Neuronal stem cell (in vitro differentiated cells): ENCODE measurements around the gene TTF2.

ENCODE experiments used
- DNase-seq: peaks from one replicate; pipeline ENCODE4 v3.0.0-alpha.2; 2013; ENCODE audit warnings: low spot score
- H2AFZ ChIP-seq: one replicate; pipeline ENCODE4 v1.6.1; 2013; ENCODE audit warnings: mild to moderate bottlenecking, low read length, inconsistent platforms
- H2AK5ac ChIP-seq: 2 replicates; pipeline ENCODE4 v1.6.1; 2013; ENCODE audit warnings: low read depth, mild to moderate bottlenecking, inconsistent platforms, low read length, moderate library complexity, mixed read lengths
- H2BK120ac ChIP-seq: 2 replicates; pipeline ENCODE4 v1.6.1; 2013; ENCODE audit warnings: low read depth, mild to moderate bottlenecking, inconsistent platforms, low read length, moderate library complexity, mixed read lengths
- H2BK12ac ChIP-seq: one replicate; pipeline ENCODE4 v1.6.1; 2013; ENCODE audit warnings: low read length, inconsistent platforms
- H2BK15ac ChIP-seq: 2 replicates; pipeline ENCODE4 v1.6.1; 2013; ENCODE audit warnings: mild to moderate bottlenecking, low read length, inconsistent platforms, mixed read lengths
- H2BK5ac ChIP-seq: one replicate; pipeline ENCODE4 v1.6.1; 2013; ENCODE audit warnings: inconsistent platforms, mild to moderate bottlenecking, low read length, moderate library complexity
- H3K14ac ChIP-seq: one replicate; pipeline ENCODE4 v1.6.1; 2013; ENCODE audit warnings: low read length, inconsistent platforms
- H3K18ac ChIP-seq: 2 replicates; pipeline ENCODE4 v1.6.1; 2013; ENCODE audit warnings: low read length, inconsistent platforms
- H3K23ac ChIP-seq: 2 replicates; pipeline ENCODE4 v1.6.1; 2013; ENCODE audit warnings: low read depth, mild to moderate bottlenecking, mixed read lengths, low read length, inconsistent platforms; ENCODE audit not compliant: poor library complexity
- H3K27ac ChIP-seq: replicated peaks from 3 replicates; pipeline ENCODE4 v1.5.1; 2013; ENCODE audit warnings: low read length, inconsistent platforms
- H3K27me3 ChIP-seq, 3 experiments: 2 replicates each; pipeline ENCODE4 v1.6.1; 2013; ENCODE audit warnings: low read length in 3 of 3, mild to moderate bottlenecking in 2 of 3, inconsistent platforms in 1 of 3, low read depth in 1 of 3, mixed read lengths in 1 of 3, moderate library complexity in 1 of 3; ENCODE audit not compliant: control insufficient read depth in 3 of 3, insufficient read depth in 3 of 3
- H3K36me3 ChIP-seq, 2 donors: replicated peaks in 1 of 2; 2 replicates each; pipeline ENCODE4 v1.6.1; 2013; ENCODE audit warnings: low read length in 2 of 2; ENCODE audit not compliant: control insufficient read depth in 2 of 2, insufficient read depth in 2 of 2
- H3K4ac ChIP-seq: 2 replicates; pipeline ENCODE4 v1.6.1; 2013; ENCODE audit warnings: inconsistent platforms, mild to moderate bottlenecking, low read length, moderate library complexity
- H3K4me1 ChIP-seq, 2 donors: 1 replicate in 1 of 2; 2 replicates in 1 of 2; pipeline ENCODE4 v1.6.1; 2013; ENCODE audit warnings: low read length in 2 of 2, low read depth in 1 of 2; ENCODE audit not compliant: control insufficient read depth in 2 of 2, insufficient read depth in 1 of 2
- H3K4me2 ChIP-seq: one replicate; pipeline ENCODE4 v1.6.1; 2013; ENCODE audit warnings: mild to moderate bottlenecking, low read length, inconsistent platforms; ENCODE audit not compliant: insufficient read depth, poor library complexity, severe bottlenecking
- H3K4me3 ChIP-seq, 2 donors: 2 replicates each; pipeline ENCODE4 v1.5.1; 2013; ENCODE audit warnings: low read length in 2 of 2, mild to moderate bottlenecking in 2 of 2, inconsistent platforms in 1 of 2, moderate library complexity in 1 of 2
- H3K79me1 ChIP-seq: one replicate; pipeline ENCODE4 v1.6.1; 2013; ENCODE audit warnings: low read depth, mild to moderate bottlenecking, inconsistent platforms, low read length, moderate library complexity
- H3K9ac ChIP-seq: one replicate; pipeline ENCODE4 v1.6.1; 2013; ENCODE audit warnings: mild to moderate bottlenecking, low read depth, low read length, inconsistent platforms; ENCODE audit not compliant: poor library complexity
- H3K9me3 ChIP-seq, 2 donors: replicated peaks in 1 of 2; 2 replicates each; pipeline versions ENCODE3 to v1.6.1; 2013; ENCODE audit warnings: low read length in 2 of 2, mild to moderate bottlenecking in 2 of 2, inconsistent platforms in 1 of 2, low read depth in 1 of 2, mixed read lengths in 1 of 2, moderate library complexity in 1 of 2; ENCODE audit not compliant: control insufficient read depth in 2 of 2, insufficient read depth in 1 of 2
- H4K8ac ChIP-seq: one replicate; pipeline ENCODE4 v1.6.1; 2013; ENCODE audit warnings: low read depth, mild to moderate bottlenecking, inconsistent platforms, low read length, moderate library complexity
- H4K91ac ChIP-seq: one replicate; pipeline ENCODE4 v1.6.1; 2013; ENCODE audit warnings: low read length, low read depth, mild to moderate bottlenecking, inconsistent platforms; ENCODE audit not compliant: poor library complexity
- WGBS, 2 donors: extraction: QIAGEN DNeasy Blood & Tissue Kit; methylation state at CpG; one replicate each; pipeline ENCODE4 v1.1.7; 2013; ENCODE audit warnings: missing lambda C conversion rate in 2 of 2, mixed read lengths in 1 of 2; ENCODE audit not compliant: insufficient read length in 2 of 2, insufficient replicate concordance in 1 of 2; ENCODE audit errors: extremely low coverage in 2 of 2; 5-methylcytosine and 5-hydroxymethylcytosine counted together

The TTF2 gene

DNA sequence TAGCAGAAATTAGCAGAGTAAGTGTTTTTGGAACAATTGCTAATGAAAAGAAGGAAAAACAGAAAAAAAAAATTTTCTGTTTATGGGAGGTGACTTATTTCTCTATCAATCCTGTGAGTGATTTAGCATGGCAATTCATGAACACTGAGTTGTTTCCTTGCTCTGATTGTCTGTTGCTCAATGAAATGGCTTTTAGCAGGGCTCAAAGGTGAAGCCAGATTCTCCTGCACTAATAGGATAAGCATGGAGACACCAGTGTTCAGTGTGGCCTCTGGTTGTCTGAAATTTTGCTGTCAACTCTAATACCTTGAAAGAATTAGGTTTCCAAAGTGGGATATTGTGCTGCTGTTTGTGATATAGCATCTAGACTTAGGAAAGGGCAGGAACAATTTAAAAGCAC lies 45.6 kb downstream of the TTF2 start:
- no peaks in the 10 kb centered on the region for H3K9me3 ChIP-seq
- no peaks in the 10 kb centered on the region for H3K4me1 ChIP-seq
- no peak overlapping the region for H2AFZ ChIP-seq
- no peak overlapping the region for H2BK15ac ChIP-seq
- no peak overlapping the region for H4K91ac ChIP-seq
- H3K79me1 ChIP-seq = no peaks in the 10 kb centered on the region
- H2AK5ac ChIP-seq = no peak overlapping the region
- peaks cover 20 to 92% of the 10 kb centered on the region in 2 donors for H3K36me3 ChIP-seq
- H3K27ac ChIP-seq = no peak overlapping the region
- H3K4me3 ChIP-seq = no peak overlapping the region
- no peak overlapping the region for H2BK120ac ChIP-seq
- no peak overlapping the region for H3K23ac ChIP-seq
- H3K9ac ChIP-seq = no peak overlapping the region
- DNase-seq = no peak
- no peak overlapping the region for H2BK5ac ChIP-seq
- no peak overlapping the region for H4K8ac ChIP-seq
- H3K4ac ChIP-seq = no peak overlapping the region
- no peaks in the 10 kb centered on the region for H3K27me3 ChIP-seq
- no peak overlapping the region for H3K4me2 ChIP-seq
- no peak overlapping the region for H3K14ac ChIP-seq
- no peak overlapping the region for H3K18ac ChIP-seq
- no peak overlapping the region for H2BK12ac ChIP-seq

DNA sequence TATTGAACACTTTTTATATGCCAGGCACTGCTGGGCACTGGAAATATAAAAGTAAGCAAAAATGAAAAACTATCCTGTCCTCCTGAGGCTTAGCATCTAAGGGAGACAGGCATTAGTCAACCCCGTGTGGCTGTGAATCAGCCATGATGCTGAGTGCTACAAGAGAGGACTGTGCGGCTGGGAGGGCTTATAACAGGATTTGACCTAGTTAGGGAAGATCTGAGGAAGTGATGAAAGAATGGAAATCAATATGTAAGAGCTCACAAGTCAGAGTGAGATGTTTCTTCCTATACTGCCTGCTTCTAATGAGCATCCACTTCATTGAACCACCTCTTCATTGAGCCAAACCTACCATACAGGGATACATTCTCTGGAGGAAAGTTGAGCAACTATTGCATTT lies 46.4 kb downstream of the TTF2 start:
- H2AFZ ChIP-seq = no peak overlapping the region

DNA sequence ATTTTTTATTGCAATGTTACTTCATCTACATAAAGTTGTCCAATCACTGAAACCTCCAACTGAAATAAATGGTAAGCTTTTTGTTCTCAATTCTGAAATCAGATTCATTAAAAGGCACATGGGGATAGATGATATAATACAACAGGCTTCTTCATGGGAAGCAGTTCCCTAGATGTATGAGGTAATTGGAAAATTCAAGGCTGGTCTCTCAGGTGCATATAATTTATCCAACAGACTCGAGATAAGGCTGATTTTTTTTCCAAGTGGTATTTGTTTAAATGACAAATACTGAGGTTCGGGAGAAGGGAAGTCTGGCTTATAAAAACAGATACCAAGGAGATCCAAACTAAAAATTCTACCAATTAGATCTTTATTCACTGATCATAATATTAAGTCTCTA lies 47.2 kb downstream of the TTF2 start:
- Histone ChIP-seq H3K27ac (no peak overlapping the region), H2AFZ (no peak overlapping the region), H4K91ac (no peak overlapping the region), H3K36me3 (peaks cover 19 to 91% of the 10 kb centered on the region in 2 donors), H3K4me2 (no peak overlapping the region), H2BK5ac (no peak overlapping the region), H3K79me1 (no peaks in the 10 kb centered on the region), H3K18ac (no peak overlapping the region), H3K14ac (no peak overlapping the region), H2BK12ac (no peak overlapping the region), H3K9me3 (no peaks in the 10 kb centered on the region), H2AK5ac (no peak overlapping the region), H3K4me3 (no peak overlapping the region), H4K8ac (no peak overlapping the region), H2BK120ac (no peak overlapping the region), H2BK15ac (no peak overlapping the region), H3K4me1 (peaks cover 0 to 2% of the 10 kb centered on the region in 2 donors), H3K4ac (no peak overlapping the region), H3K27me3 (no peaks in the 10 kb centered on the region), H3K9ac (no peak overlapping the region), H3K23ac (no peak overlapping the region)
- WGBS, 2 donors = no CpG with 5 or more reads among the region's 2 CpGs
- no peak for DNase-seq

More for the DNA sequence above, 46.4 kb downstream of the TTF2 start:
- WGBS, 2 donors = no CpG with 5 or more reads among the region's 2 CpGs
- Histone ChIP-seq H2BK120ac (no peak overlapping the region), H3K79me1 (no peaks in the 10 kb centered on the region), H3K27ac (no peak overlapping the region), H3K18ac (no peak overlapping the region), H3K23ac (no peak overlapping the region), H3K4me1 (no peaks in the 10 kb centered on the region), H3K4ac (no peak overlapping the region), H4K91ac (no peak overlapping the region), H3K9me3 (no peaks in the 10 kb centered on the region), H4K8ac (no peak overlapping the region), H3K9ac (no peak overlapping the region), H2AK5ac (no peak overlapping the region), H3K27me3 (no peaks in the 10 kb centered on the region), H3K14ac (no peak overlapping the region), H2BK12ac (no peak overlapping the region), H3K4me2 (no peak overlapping the region), H2BK5ac (no peak overlapping the region), H3K4me3 (no peak overlapping the region), H3K36me3 (peaks cover 18 to 93% of the 10 kb centered on the region in 2 donors), H2BK15ac (no peak overlapping the region)
- DNase-seq = no peak

DNA sequence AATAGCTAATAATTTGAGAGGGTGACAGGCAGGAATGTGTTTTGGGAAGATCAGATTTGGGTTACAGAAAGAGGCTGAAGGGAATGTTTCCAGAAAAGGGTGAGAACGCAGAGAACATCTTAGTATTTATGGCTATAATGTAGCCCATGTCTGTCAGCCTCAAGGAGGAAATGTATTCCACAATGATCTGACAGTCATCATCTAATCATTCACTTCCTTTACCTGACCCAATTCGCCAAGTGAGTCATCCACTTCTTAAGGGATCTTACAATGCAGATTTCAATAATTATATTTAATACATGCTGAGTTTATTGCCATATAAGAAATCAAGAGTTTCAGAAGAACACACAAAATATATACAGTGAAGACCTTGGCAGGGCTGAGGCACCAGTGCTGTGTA lies 50.6 kb downstream of the TTF2 start:
- no peak overlapping the region for H3K14ac ChIP-seq
- H2AFZ ChIP-seq = no peak overlapping the region
- no peak overlapping the region for H3K4me3 ChIP-seq
- DNase-seq = no peak
- H4K8ac ChIP-seq = no peak overlapping the region
- no peak overlapping the region for H3K9ac ChIP-seq
- no peaks in the 10 kb centered on the region for H3K27me3 ChIP-seq
- no peak overlapping the region for H4K91ac ChIP-seq
- no peaks in the 10 kb centered on the region for H3K9me3 ChIP-seq
- no peak overlapping the region for H3K23ac ChIP-seq
- no CpG with 5 or more reads among the region's 2 CpGs for WGBS, 2 donors
- H3K36me3 ChIP-seq = peaks cover 29 to 93% of the 10 kb centered on the region in 2 donors
- no peak overlapping the region for H3K4ac ChIP-seq
- no peak overlapping the region for H2BK12ac ChIP-seq
- H3K4me2 ChIP-seq = no peak overlapping the region
- H2AK5ac ChIP-seq = no peak overlapping the region
- H2BK5ac ChIP-seq = no peak overlapping the region
- H3K27ac ChIP-seq = no peak overlapping the region
- no peaks in the 10 kb centered on the region for H3K79me1 ChIP-seq
- no peak overlapping the region for H2BK120ac ChIP-seq
- H3K4me1 ChIP-seq = peaks cover 0 to 7% of the 10 kb centered on the region in 2 donors
- H3K18ac ChIP-seq = no peak overlapping the region
- H2BK15ac ChIP-seq = no peak overlapping the region
